GM18505 (cell line): ENCODE data around the gene ACIN1.
A peak's percentile ranks its signal among the peaks of the same experiment; 100 is the strongest.

Experiments
- ATAC-seq: cut with Tn5 transposase; IDR thresholded peaks from one replicate; pipeline ENCODE4 v1.9.1; 2021; ENCODE audit not compliant: unreplicated experiment
- POLR2A ChIP-seq: IDR thresholded peaks from 4 replicates; pipeline ENCODE4 v1.6.1; 2011; ENCODE audit warnings: borderline replicate concordance; ENCODE audit not compliant: insufficient read depth, insufficient read length; ENCODE audit errors: extremely low read depth

ACIN1 gene, protein sequence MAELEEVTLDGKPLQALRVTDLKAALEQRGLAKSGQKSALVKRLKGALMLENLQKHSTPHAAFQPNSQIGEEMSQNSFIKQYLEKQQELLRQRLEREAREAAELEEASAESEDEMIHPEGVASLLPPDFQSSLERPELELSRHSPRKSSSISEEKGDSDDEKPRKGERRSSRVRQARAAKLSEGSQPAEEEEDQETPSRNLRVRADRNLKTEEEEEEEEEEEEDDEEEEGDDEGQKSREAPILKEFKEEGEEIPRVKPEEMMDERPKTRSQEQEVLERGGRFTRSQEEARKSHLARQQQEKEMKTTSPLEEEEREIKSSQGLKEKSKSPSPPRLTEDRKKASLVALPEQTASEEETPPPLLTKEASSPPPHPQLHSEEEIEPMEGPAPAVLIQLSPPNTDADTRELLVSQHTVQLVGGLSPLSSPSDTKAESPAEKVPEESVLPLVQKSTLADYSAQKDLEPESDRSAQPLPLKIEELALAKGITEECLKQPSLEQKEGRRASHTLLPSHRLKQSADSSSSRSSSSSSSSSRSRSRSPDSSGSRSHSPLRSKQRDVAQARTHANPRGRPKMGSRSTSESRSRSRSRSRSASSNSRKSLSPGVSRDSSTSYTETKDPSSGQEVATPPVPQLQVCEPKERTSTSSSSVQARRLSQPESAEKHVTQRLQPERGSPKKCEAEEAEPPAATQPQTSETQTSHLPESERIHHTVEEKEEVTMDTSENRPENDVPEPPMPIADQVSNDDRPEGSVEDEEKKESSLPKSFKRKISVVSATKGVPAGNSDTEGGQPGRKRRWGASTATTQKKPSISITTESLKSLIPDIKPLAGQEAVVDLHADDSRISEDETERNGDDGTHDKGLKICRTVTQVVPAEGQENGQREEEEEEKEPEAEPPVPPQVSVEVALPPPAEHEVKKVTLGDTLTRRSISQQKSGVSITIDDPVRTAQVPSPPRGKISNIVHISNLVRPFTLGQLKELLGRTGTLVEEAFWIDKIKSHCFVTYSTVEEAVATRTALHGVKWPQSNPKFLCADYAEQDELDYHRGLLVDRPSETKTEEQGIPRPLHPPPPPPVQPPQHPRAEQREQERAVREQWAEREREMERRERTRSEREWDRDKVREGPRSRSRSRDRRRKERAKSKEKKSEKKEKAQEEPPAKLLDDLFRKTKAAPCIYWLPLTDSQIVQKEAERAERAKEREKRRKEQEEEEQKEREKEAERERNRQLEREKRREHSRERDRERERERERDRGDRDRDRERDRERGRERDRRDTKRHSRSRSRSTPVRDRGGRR

DNA sequence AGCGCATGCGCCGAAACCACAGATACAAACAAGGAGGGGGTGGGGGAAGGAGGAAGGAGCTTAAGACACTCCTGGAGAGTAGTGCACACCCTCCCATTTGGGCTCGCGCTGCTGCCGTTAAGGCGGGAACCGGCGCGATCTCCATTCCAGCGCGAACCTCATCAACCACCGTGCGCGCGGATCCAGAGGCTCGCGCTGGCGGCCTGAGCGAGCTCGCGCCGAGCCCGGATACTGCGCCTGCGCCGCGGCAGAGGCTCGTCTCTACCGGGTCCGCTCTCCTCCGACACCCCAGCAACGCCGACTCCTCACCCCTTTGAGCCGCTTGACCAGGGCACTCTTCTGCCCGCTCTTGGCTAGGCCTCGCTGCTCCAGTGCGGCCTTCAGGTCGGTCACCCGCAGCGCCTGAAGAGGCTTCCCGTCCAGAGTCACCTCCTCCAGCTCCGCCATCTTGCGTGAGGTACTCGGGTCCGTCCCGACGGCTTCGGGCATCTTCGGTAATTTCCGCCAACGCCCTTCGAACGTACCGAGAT is at the start of gene ACIN1:
Gene ACIN1 (minus strand): TSS at position 471 of the 530 bp plus-strand sequence. CDS start 24 bp downstream, at position 447.
- ATAC-seq = peak; percentile 32

DNA sequence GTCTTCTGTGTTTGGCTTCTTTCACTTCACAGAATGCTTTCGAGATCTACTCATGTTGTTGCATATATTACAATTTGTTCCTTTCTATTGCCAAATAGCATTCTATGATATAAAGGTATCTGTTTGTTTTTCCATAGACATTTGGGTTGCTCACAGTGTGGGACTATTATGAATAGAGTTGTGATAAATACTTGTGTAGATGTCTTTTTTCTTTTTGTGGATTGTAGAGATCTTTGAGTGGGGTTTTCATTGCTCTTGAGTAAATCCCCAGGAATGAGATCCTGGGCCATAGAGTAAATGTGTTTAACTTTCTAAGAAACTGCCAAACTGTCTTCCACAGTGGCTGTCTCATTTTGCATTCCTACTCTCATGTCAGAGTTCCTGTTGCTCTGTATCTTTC is 49.0 kb upstream of the ACIN1 start:
- no peak for ATAC-seq
- TF ChIP-seq POLR2A = no peak

More for the DNA sequence above, at the start of gene ACIN1:
- peak; percentile 83 for TF ChIP-seq POLR2A

DNA sequence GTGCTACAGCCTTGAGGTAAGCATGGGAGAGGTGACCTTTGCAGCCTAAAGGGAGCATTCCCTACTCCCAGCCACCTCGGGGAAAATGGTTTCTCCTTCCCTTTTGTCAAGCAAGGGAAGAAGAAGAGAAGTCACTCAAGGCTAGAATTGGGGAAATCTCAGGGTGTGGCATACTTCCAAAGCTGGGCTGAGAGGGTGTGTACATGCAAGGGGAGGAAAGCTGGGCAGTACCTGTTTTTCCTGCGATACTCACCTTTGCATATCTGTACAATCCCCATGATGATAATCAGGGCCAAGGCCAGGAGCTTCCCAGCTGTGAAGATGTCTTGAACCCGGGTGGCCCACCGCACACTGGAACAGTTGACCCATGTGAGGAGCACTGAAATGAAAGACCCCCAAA is 47.9 kb upstream of the ACIN1 start:
- no peak for ATAC-seq
- TF ChIP-seq POLR2A = no peak

DNA sequence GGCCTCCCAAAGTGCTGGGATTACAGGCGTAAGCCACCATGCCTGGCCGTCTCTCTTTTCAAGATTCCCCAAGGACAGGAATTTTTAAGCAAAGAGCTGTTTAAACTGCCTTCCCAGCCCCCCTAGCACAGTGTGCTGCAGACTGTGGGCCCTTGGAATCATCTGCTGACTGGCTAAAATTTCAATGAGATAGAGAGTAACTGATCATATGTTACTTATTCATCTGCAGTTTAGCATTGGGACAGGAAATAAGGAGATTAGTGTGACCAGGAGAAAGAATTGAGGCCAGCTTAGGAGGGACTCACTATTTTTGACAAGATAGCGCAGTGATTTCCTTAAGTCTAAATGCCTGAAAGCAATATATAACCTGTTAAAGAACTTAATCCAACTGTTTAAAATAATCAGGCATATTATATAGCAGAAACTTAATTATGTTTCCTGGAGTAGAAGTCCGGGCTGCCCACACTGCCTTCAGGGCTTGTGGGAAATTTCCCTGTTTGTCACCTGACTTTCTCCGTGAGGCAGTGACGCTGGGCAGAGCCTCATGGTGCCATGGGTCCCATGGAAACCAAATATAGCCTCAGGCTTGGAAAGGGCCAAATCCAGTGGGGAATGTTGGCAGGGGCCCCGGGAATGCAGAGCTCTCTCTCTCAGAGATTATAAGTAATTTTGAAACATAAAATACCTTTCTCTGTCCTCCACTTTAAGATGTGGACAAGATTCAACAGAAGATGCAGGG is 46.9 kb upstream of the ACIN1 start:
- TF ChIP-seq POLR2A = no peak
- ATAC-seq = no peak

DNA sequence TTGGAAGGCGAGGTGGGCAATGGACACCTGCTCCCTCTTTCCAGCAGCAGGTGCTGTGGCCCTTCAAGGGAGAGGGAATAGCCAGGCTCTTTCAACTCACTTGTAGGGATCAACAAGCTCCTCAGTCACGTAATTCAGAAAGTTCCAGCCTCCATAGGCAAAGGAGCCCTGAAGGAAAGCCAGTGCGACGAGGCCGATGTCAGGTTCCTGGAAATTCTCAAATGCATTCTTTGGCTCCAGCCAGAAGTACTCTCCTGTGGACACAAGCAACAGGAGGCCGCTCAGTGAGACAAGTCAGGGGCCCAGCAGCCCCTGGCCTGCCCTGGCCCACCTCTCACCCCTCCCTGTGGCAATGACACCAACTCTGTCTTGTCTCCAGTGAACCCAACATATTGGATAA is 45.4 kb upstream of the ACIN1 start:
- no peak for ATAC-seq
- no peak for TF ChIP-seq POLR2A

- TF ChIP-seq POLR2A = no peak
- no peak for ATAC-seq
These were observed 44.9 kb upstream of the ACIN1 start for GRCh38 chr14:23139874-23140273.

DNA sequence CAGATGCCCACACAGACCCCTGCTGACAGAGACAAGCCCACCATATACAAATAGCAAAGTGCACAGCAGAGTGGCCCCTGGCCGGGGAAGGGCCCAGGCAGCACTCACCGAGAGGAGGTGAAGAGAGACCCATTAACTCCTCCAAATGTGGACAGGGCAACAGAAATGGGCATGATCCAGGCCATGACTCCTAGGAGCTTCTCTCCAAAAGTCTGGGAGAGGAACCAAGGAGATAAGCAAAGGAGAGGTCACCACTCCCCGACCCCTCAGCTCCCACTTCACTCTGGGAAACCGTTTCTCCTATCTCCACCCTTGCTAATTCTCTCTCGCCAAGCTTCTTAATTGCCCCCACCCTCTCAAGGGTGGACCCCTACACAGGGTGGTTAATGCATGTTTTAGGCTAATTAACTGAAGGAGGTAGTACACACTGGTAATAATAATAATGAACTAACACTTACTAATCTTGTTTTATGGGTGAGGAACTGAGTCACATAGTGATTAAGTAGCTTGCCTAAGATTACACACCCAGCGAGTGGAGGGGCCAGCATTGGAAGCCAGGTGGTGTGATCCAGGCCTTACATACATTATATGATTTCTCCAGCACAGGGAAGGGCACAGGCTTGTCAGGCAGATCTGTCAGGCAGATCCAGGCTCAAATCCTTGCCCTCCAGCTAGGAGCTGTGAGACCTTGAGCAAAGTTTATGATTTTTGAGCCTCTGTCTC is 43.0 kb upstream of the ACIN1 start:
- no peak for ATAC-seq
- TF ChIP-seq POLR2A = no peak

DNA sequence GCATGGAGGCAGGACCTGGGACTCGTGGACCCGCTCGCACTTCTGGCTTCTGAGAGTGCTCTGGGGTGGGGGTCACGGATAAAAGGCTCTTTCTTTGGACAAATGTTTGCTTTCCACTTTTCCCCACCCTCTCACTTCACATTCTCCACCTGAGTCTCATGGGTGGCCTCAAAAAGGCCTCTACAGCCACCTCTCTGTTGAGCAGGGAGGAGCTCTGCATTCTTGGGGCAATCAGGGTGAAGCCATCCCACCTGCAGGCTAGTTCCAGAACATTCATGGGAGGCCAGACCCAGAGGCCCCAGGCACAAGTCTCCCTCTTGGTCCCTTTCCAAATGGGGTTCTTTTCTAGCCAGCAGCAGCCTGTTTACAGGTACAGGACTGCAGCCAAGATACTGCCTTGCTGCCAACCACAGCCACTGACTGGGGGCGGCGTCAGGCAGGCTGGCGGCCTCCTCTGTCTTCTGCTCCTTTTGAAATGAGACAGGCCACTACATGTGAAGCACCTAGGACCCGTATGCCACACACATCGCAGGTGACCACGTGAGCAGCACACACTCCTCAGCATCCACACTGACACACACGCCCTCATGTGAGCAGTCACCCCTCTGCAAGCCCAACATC is 42.4 kb upstream of the ACIN1 start:
- ATAC-seq = no peak
- no peak for TF ChIP-seq POLR2A

DNA sequence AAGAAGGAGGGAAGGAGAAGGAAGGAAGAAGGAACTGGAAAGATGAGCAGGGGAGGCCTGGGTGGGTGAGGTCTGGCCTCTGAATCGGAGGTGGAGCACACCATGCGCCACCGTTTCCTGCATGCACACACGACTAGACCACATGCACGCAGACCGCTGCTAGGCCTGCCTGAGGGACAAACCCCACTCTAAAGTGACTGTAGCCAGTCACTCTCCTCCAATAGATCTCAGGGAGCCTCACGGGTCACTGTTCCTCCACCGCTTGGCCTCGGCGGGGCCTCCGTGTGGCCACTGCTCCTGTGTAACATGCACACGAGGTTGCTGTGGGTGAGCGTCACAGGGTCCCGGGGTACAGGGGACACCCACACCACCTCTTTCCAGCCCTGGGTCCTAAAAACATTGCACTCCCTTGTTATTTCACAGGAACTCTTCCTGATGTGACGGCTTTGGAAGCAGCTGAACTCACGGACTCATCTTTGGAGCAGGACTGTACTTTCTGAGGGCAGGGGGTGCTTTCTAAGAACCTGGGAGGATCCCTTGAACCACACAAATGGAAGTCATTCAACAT is 41.7 kb upstream of the ACIN1 start:
- no peak for TF ChIP-seq POLR2A
- ATAC-seq = no peak

DNA sequence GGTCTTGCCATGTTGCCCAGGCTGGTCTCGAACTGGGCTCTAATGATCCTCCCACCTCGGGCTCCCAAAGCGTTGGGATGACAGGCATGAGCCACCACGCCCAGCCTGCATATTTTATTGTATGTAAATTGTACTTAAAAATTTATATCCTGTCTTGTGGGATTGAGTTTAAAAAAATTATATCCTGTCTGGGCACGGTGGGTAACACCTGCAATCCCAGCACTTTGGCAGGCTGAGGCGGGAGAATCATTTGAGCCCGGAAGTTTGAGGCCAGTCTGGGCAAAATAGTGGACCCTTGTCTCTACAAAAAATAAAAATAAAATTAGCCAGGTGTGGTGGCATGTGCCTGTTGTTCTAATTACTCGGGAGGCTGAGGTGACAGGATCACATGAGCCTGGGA is 38.0 kb upstream of the ACIN1 start:
- no peak for TF ChIP-seq POLR2A
- ATAC-seq = no peak

DNA sequence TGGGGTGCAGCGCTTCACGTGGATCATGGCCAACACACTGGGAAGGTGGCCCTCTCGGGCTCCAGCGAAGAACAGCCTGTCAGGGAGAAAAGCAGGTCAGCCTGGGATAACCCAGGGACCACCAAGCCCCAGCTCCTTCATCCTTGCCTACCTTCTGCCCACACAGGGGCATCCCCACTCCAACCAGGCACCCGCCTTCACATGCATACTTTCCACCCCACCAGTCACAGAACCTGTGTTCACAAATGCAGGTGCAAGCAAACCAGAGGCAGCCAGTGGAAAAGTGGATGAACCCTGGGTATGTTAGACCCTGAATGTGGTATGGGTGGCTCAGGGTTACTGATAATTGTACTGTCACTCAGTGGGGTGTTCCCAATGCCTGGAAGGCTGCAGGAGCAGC is 36.5 kb upstream of the ACIN1 start:
- ATAC-seq = no peak
- no peak for TF ChIP-seq POLR2A
